Psoas muscle (tissue), 8 donors: ENCODE data around the gene PRTG. TPM values are rescaled to one million over a fixed set of nuclear protein-coding genes. Genes with fewer than 3 reads are reported as not detected.

Source experiments
- ATAC-seq, 4 donors: fragments of 200-7000 bp; cut with Tn5 transposase; one replicate each; pipeline ENCODE4 v1.9.1; 2020; ENCODE audit warnings: moderate library complexity in 3 of 4, mild to moderate bottlenecking in 2 of 4
- DNase-seq, 2 donors: peaks; one replicate each; pipeline ENCODE4 v3.0.0-alpha.2; 2020
- H3K27ac ChIP-seq: fragments of 200-600 bp; one replicate; pipeline ENCODE4 v1.8.0; 2022
- H3K27me3 ChIP-seq, 3 donors: fragments of 200-600 bp in 1 of 3; one replicate each; pipeline versions ENCODE4 v1.6.1 to v1.8.0; 2013 to 2022; ENCODE audit warnings: low read length in 2 of 3, mild to moderate bottlenecking in 2 of 3, moderate library complexity in 1 of 3; ENCODE audit not compliant: insufficient read depth in 3 of 3
- H3K36me3 ChIP-seq, 2 donors: fragments of 200-600 bp in 1 of 2; one replicate each; pipeline versions ENCODE4 v1.6.1 to v1.8.0; 2013 to 2022; ENCODE audit warnings: low read depth in 1 of 2, mild to moderate bottlenecking in 1 of 2, moderate library complexity in 1 of 2; ENCODE audit not compliant: insufficient read depth in 1 of 2
- H3K4me1 ChIP-seq: fragments of 200-600 bp; one replicate; pipeline ENCODE4 v1.8.0; 2022
- H3K4me3 ChIP-seq: fragments of 200-600 bp; one replicate; pipeline ENCODE4 v1.8.0; 2022; ENCODE audit warnings: mild to moderate bottlenecking
- H3K9me3 ChIP-seq: fragments of 200-600 bp; one replicate; pipeline ENCODE4 v1.8.0; 2022
- CTCF ChIP-seq: fragments of 200-600 bp; IDR thresholded peaks from one replicate; pipeline ENCODE4 v1.8.0; 2022; ENCODE audit warnings: antibody characterized with exemption
- WGBS, 3 donors: extraction: QIAGEN DNeasy Blood & Tissue Kit; methylation state at CpG; one replicate each; pipeline versions ENCODE4 v1.1.6 to v1.1.7; 2013; 5-methylcytosine and 5-hydroxymethylcytosine counted together
- intact Hi-C, 2 donors: fragments of 100-400 bp; cut with DNase I; formaldehyde crosslinking; loops; one replicate each; pipeline versions ENCODE4 v1.11.0 to v1.14.2; 2022
- polyA plus RNA-seq, 3 donors: library from polyadenylated mRNA; stranded (reverse); fragments of 200-250 nt; gene quantifications; one replicate each; pipeline ENCODE4 v1.2.3, GENCODE V29; 2013
- total RNA-seq, 4 donors: library from RNA; stranded (reverse); fragmentation: NEBNext Ultra II Directional in 2 of 4; extraction: Animal tissue kit (Norgen Biotek cat#: 25700) in 2 of 4; gene quantifications; one replicate each; pipeline versions ENCODE4 v1.2.1 to v1.2.4, GENCODE V29; 2021 to 2023
- donor health status: healthy with polysubstance abuse.
- donor health status: DM: no; HTN: no; CAD: no; lungs with moderate emphysema.
- donor health status: Bipolar disorder and iron deficiency.
- donor health status: healthy.
- donor health status: DM: yes; HTN: yes; CAD: no.
- donor health status: DM: no; HTN: no; CAD: no.
- donor health status: DM: no; HTN: no; CAD: no.
- donor health status: DM: yes; HTN: yes; CAD: no.

The PRTG gene
- total and polyA plus RNA-seq, 7 donors = 0.15 to 1.1 (median 0.46) TPM

GRCh38 chr15:55673287-55673686 is 69.7 kb downstream of the PRTG start:
- Histone ChIP-seq H3K4me3 (no peak overlapping the region), H3K36me3 (no peaks in the 10 kb centered on the region), H3K9me3 (no peaks in the 10 kb centered on the region), H3K27me3 (no peaks in the 10 kb centered on the region), H3K27ac (no peak overlapping the region), H3K4me1 (no peaks in the 10 kb centered on the region)
- WGBS, 3 donors = 92 to 95% (median 94%) methylated on average over 10 of the region's 10 CpGs
- ATAC-seq (no peak), DNase-seq (no peak)
- intact Hi-C loops = no loop called here
- no peak for TF ChIP-seq CTCF

- H3K27ac ChIP-seq = no peak overlapping the region
- WGBS, 3 donors = 43 to 45% (median 44%) methylated on average over 3 of the region's 3 CpGs
- no peaks in the 10 kb centered on the region for H3K4me1 ChIP-seq
- H3K27me3 ChIP-seq = no peaks in the 10 kb centered on the region
- no peak for TF ChIP-seq CTCF
- DNase-seq = no peak
- H3K4me3 ChIP-seq = no peak overlapping the region
- no peak for ATAC-seq
- no peaks in the 10 kb centered on the region for H3K9me3 ChIP-seq
- no peaks in the 10 kb centered on the region for H3K36me3 ChIP-seq
- intact Hi-C loops = no loop called here
Observed at GRCh38 chr15:55669270-55669669, 73.7 kb downstream of the PRTG start.

DNA sequence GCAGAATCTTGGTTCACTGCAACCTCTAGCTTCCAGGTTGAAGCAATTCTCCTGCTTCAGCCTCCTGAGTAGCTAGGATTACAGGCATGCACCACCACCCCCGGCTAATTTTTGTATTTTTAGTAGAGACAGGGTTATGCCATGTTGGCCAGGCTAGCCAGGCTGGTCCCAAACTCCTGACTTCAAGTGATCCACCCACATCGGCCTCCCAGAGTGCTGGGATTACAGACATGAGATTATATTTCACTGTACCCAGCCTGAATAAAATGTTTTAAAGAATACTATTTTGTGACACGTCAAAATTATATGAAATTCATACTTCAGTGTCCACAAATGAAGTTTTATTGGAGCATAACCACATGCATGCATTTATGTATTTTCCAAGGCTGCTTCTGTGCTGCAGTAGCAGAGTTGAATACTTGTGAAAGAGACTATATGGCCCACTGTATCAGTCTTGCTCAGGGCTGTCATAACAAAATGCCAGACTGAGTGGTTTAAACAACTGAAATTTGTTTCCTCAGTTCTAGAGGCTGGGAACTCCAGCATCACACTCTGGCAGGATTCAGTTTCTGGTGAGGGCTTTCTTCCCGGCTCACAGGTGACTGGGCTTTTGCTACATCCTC is 77.2 kb downstream of the PRTG start:
- Histone ChIP-seq H3K4me3 (no peak overlapping the region), H3K9me3 (no peaks in the 10 kb centered on the region), H3K36me3 (no peaks in the 10 kb centered on the region), H3K27ac (no peak overlapping the region), H3K27me3 (no peaks in the 10 kb centered on the region), H3K4me1 (no peaks in the 10 kb centered on the region)
- no peak for ATAC-seq
- TF ChIP-seq CTCF = no peak
- intact Hi-C loops = no loop called here
- WGBS, 3 donors = 63 to 79% (median 64%) methylated on average over 4 of the region's 4 CpGs
- no peak for DNase-seq

GRCh38 chr15:55661428-55661827 is 81.5 kb downstream of the PRTG start:
- no peaks in the 10 kb centered on the region for H3K27me3 ChIP-seq
- DNase-seq (no peak), ATAC-seq (no peak)
- H3K4me3 ChIP-seq = no peak overlapping the region
- H3K9me3 ChIP-seq = no peaks in the 10 kb centered on the region
- no peak for TF ChIP-seq CTCF
- H3K36me3 ChIP-seq = no peaks in the 10 kb centered on the region
- no peak overlapping the region for H3K27ac ChIP-seq
- intact Hi-C loops = no loop called here
- no peaks in the 10 kb centered on the region for H3K4me1 ChIP-seq

DNA sequence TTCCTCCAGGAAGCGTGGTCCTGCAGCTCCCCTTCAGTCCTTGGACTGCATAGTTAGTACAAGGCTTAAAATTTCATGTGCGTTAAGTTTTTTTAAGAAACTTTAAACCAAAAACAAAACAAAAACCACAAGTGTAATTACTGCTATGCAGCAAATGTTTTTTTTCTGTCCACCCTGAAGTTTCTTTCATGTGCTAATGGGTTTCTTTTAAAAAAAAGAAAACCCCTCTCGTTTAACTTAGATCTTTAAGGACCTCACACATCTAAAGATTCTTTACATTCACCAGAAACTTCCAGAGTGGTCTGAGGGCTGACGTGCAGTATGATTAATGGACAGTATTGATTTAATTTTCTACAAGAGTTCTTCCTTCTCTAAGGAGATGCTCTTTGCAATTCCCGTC is 82.8 kb downstream of the PRTG start:
- Histone ChIP-seq H3K4me3 (no peak overlapping the region), H3K4me1 (no peaks in the 10 kb centered on the region), H3K36me3 (no peaks in the 10 kb centered on the region), H3K27ac (no peak overlapping the region), H3K27me3 (no peaks in the 10 kb centered on the region), H3K9me3 (no peaks in the 10 kb centered on the region)
- DNase-seq (no peak), ATAC-seq (no peak)
- 91 to 93% (median 92%) methylated on average over 5 of the region's 5 CpGs for WGBS, 3 donors
- no peak for TF ChIP-seq CTCF
- intact Hi-C loops = no loop called here
